OCI-LY3 (cell line): ENCODE results near the gene PCDH8.

Source experiments
- CTCF ChIP-seq: fragments of 200-600, 300-600 bp; sonication (generic); IDR thresholded peaks from 2 replicates; pipeline ENCODE4 v1.5.1; 2014; ENCODE audit warnings: antibody characterized with exemption, low read length, low read depth
- EZH2phosphoT487 ChIP-seq: fragments of 200-600 bp; shearing (Covaris generic); IDR thresholded peaks from 2 replicates; pipeline ENCODE4 v1.6.1; 2018; ENCODE audit warnings: antibody characterized with exemption, mixed run types, low read depth

GRCh38 chr13:52845334-52845761 lies 3.1 kb downstream of the PCDH8 start:
- TF ChIP-seq CTCF: no peak
- no peak for TF ChIP-seq EZH2phosphoT487
